GM18870 (cell line): ENCODE measurements around the gene ZNF532.

Source experiments
- ATAC-seq: cut with Tn5 transposase; IDR thresholded peaks from one replicate; pipeline ENCODE4 v1.9.1; 2021; ENCODE audit warnings: moderate library complexity; ENCODE audit not compliant: unreplicated experiment

Gene ZNF532

DNA sequence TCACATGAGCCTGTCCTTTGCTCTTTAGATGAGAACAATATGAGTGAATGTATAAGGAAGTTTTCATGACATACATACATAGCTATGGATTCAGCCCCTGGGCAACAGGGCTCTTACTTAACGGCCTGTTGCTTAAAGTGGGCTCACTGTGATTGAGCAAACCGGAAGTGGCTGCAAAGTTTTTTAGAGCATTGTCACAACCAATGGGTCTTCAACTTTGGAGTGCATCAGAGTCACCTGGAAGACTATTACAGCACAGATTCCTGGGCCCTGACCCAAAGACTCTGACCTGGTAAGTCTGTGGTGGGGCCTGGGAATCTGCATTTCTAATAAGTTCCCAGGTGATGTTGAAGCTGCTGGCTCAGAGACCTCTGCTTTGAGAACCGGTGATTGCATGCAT, 168.7 kb downstream of the ZNF532 start:
- no peak for ATAC-seq

DNA sequence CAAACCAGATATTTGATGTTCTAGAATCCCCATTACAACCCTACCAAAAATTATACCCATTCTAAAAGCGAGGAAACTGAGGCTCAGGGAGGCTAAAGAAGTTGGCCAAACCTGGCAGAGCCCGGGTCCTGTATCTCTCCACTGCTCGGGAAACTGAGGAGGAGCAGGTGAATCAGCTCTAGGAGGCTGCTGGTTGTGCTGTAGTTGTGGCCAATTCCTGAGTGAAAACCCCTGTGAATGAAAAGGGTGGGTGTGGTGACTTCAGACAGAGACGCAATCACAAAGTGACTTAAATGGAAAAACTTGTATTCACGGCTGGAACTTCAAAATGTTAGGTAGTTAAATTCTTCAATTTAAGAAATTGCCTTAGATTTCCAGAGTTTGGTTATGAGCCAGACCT, 169.3 kb downstream of the ZNF532 start:
- no peak for ATAC-seq

DNA sequence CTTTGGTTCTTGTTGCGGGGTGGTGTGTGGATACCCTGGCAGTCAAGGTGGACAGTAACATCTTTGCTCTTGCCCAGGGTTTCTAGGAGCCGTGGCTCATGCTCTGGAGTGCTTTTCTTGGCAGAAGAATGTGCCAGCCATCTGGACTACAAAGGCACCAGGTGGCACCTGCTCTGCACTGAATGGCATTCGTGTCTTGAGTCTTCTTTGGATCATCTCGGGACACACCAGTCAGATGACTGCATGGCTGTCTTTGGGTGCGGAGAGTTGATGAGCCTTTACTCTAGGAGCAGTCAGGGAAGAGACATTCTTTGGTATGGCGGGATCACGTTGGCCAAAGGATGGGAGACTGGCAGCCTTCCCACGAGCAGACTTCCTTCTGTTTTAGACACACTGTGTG, 170.9 kb downstream of the ZNF532 start:
- ATAC-seq, result no peak
